Measurements from ENCODE around the gene LRSAM1.

The LRSAM1 gene

GRCh38 chr9:127421057-127421456 is 30.3 kb upstream of the LRSAM1 start:
- TF ChIP-seq, protein P1, sequence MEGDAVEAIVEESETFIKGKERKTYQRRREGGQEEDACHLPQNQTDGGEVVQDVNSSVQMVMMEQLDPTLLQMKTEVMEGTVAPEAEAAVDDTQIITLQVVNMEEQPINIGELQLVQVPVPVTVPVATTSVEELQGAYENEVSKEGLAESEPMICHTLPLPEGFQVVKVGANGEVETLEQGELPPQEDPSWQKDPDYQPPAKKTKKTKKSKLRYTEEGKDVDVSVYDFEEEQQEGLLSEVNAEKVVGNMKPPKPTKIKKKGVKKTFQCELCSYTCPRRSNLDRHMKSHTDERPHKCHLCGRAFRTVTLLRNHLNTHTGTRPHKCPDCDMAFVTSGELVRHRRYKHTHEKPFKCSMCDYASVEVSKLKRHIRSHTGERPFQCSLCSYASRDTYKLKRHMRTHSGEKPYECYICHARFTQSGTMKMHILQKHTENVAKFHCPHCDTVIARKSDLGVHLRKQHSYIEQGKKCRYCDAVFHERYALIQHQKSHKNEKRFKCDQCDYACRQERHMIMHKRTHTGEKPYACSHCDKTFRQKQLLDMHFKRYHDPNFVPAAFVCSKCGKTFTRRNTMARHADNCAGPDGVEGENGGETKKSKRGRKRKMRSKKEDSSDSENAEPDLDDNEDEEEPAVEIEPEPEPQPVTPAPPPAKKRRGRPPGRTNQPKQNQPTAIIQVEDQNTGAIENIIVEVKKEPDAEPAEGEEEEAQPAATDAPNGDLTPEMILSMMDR (conservative IDR thresholded peaks at IDR 0.05; ENCODE audit: low read depth, low read length): no peak
- DNase-seq (ENCODE audit: low read depth): no peak
- H3K4me3 ChIP-seq (ENCODE audit: low read length): no peak overlapping the region

DNA sequence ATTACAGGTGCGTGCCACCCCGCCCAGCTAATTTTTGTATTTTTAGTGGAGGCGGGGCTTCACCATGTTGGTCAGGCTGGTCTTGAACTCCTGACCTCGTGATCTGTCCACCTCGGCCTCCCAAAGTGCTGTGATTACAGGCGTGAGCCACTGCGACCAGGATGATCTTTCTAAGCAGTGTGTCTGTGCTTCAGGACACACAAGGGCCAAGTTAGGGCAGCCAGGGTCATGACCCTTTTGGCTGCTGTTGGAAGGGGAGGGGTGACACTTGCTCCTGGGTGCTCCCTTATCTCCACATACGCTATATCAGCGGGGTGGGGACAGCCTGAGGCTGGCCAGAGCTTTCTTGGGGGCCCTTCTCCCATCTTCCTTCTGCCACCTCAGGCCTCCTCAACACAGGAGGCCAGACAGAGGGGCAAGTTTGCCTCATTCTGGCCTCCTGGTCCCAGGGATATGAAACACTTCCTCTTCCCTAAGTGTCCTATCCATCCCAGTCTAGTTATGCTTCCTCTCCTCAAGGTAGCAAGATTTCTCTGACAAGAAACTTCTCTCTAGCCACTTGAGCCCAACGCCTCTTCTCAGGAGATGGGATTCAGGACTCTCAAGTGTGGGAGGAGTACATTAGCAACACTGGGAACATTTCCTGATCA is 29.1 kb upstream of the LRSAM1 start:
- TF ChIP-seq, protein P1 (conservative IDR thresholded peaks at IDR 0.05; ENCODE audit: low read depth, low read length): no peak
- DNase-seq (ENCODE audit: low read depth): no peak
- H3K4me3 ChIP-seq (ENCODE audit: low read length): no peak overlapping the region

- no peak for DNase-seq (ENCODE audit: low read depth)
- peak overlapping the region; percentile 98 for H3K4me3 ChIP-seq (ENCODE audit: low read length)
- TF ChIP-seq, protein P1 (conservative IDR thresholded peaks at IDR 0.05; ENCODE audit: low read depth, low read length): no peak
These were observed 28.5 kb upstream of the LRSAM1 start for GRCh38 chr9:127422787-127423186.

- H3K4me3 ChIP-seq (ENCODE audit: low read length): peak overlapping the region; percentile 98
- TF ChIP-seq, protein P1 (conservative IDR thresholded peaks at IDR 0.05; ENCODE audit: low read depth, low read length): no peak
- no peak for DNase-seq (ENCODE audit: low read depth)
These were observed 27.8 kb upstream of the LRSAM1 start for GRCh38 chr9:127423476-127423933.

- TF ChIP-seq, protein P1 (conservative IDR thresholded peaks at IDR 0.05; ENCODE audit: low read depth, low read length): no peak
- peak; percentile 71 for DNase-seq (ENCODE audit: low read depth)
- peak within 1 kb of the TSS; percentile 98 for H3K4me3 ChIP-seq (ENCODE audit: low read length)
These were observed 27.2 kb upstream of the LRSAM1 start, which contains the start of gene ZNF79 for GRCh38 chr9:127423934-127424675. TSS of gene ZNF79 (plus strand) at chr9:127424382. CDS start at chr9:127424788, 406 bp downstream.

DNA sequence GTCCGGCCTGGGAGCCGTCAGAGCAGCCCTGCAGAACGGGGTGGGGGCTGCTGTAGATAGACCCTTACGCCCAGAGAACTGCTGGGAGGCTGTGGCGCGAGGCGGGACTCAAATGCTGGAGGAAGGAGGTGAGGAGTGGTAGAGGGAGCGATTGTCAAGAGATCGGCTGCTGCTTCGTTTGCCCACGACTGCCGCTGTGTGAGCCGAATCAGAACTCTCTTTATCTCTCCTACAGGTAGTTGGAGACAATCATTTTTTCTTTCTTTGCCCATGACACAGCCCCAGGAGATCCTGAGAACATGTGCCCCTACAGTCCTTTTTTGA is 26.7 kb upstream of the LRSAM1 start:
- peak overlapping the region; percentile 98 for H3K4me3 ChIP-seq (ENCODE audit: low read length)
- DNase-seq (ENCODE audit: low read depth): no peak
- TF ChIP-seq, protein P1 (conservative IDR thresholded peaks at IDR 0.05; ENCODE audit: low read depth, low read length): no peak

GRCh38 chr9:127426756-127427155 is 24.6 kb upstream of the LRSAM1 start:
- no peak for DNase-seq (ENCODE audit: low read depth)
- TF ChIP-seq, protein P1 (conservative IDR thresholded peaks at IDR 0.05; ENCODE audit: low read depth, low read length): no peak
- H3K4me3 ChIP-seq (ENCODE audit: low read length): no peak overlapping the region

Data from retinal pigment epithelial cell (primary cell).